GM19043 (cell line): ENCODE results near the gene RRH.
"Not testable (repeated sequence)": the region's sequence is repeated elsewhere in the genome, so short reads cannot be mapped to it uniquely, and the experiment has no call there.

Experiments used
- ATAC-seq: cut with Tn5 transposase; IDR thresholded peaks from one replicate; pipeline ENCODE4 v1.9.1; 2021; ENCODE audit warnings: low read depth; ENCODE audit not compliant: unreplicated experiment

Gene RRH

GRCh38 chr4:109836985-109837384 is 9.2 kb downstream of the RRH start:
- no peak for ATAC-seq

- no peak for ATAC-seq
Measured at GRCh38 chr4:109846395-109847098, 18.8 kb downstream of the RRH start.

- ATAC-seq: no peak
Measured at GRCh38 chr4:109847896-109848442, 20.2 kb downstream of the RRH start, which contains the start of gene LRIT3. Gene LRIT3 (plus strand): TSS chr4:109848107. CDS start chr4:109848202, 95 bp downstream.

- ATAC-seq: no peak
Measured at GRCh38 chr4:109848501-109848900, 20.7 kb downstream of the RRH start.

GRCh38 chr4:109850601-109851000 is 22.8 kb downstream of the RRH start:
- no peak for ATAC-seq

- ATAC-seq: not testable (repeated sequence)
Measured at GRCh38 chr4:109859426-109860300, 31.9 kb downstream of the RRH start.

GRCh38 chr4:109861271-109861670 is 33.5 kb downstream of the RRH start:
- ATAC-seq: no peak

GRCh38 chr4:109861916-109862511 is 34.2 kb downstream of the RRH start:
- ATAC-seq: no peak

- no peak for ATAC-seq
Measured at GRCh38 chr4:109864134-109864533, 36.4 kb downstream of the RRH start.

- ATAC-seq: no peak
Measured at GRCh38 chr4:109870061-109870460, 42.3 kb downstream of the RRH start.

GRCh38 chr4:109872065-109872464 is 44.3 kb downstream of the RRH start:
- ATAC-seq: no peak

GRCh38 chr4:109872950-109873656 is 45.3 kb downstream of the RRH start:
- ATAC-seq: no peak

GRCh38 chr4:109873791-109874514 is 46.2 kb downstream of the RRH start:
- ATAC-seq: no peak

- no peak for ATAC-seq
Measured at GRCh38 chr4:109875106-109875505, 47.3 kb downstream of the RRH start.

GRCh38 chr4:109875553-109875952 is 47.8 kb downstream of the RRH start:
- ATAC-seq: not testable (repeated sequence)

GRCh38 chr4:109876634-109877265 is 49.0 kb downstream of the RRH start:
- no peak for ATAC-seq

GRCh38 chr4:109877400-109877799 is 49.6 kb downstream of the RRH start:
- peak; percentile 71 for ATAC-seq

GRCh38 chr4:109878355-109878754 is 50.6 kb downstream of the RRH start:
- no peak for ATAC-seq

- ATAC-seq: no peak
Measured at GRCh38 chr4:109879081-109879480, 51.3 kb downstream of the RRH start.
